Measurements from ENCODE around the gene MYO1D. TPM values are rescaled to one million over a fixed set of nuclear protein-coding genes. Genes with fewer than 3 reads are reported as not detected.

Gene MYO1D
- total and polyA plus RNA-seq, 8 donors, result 22.0 to 92.8 (median 27.4) TPM

DNA sequence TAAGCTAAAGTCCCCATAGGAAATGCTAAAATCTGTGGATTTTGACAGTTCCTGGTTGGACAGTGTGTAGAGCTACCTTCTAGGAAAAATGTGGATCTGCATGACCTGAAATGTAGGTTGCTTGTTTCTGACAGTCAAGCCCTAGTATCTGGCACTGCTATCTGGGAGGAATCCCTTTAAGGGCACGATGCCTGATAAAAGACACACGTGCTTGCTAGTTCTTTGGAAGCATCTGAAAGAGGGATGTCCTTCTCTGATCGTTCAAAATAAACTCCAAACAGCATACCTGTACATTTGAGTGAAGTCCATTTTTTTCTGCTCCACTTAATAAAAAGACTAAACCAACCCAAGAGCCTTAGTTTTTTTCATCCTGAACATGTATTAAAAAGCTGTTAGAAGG lies 288.8 kb downstream of the MYO1D start:
- H3K4me3 ChIP-seq, result no peak overlapping the region
- no peak for DNase-seq
- TF ChIP-seq CTCF (IDR thresholded peaks at IDR 0.05), result no peak
- H3K4me1 ChIP-seq, result no peaks in the 10 kb centered on the region
- H3K36me3 ChIP-seq, result no peaks in the 10 kb centered on the region
- peaks cover 0 to 8% of the 10 kb centered on the region in 2 donors for H3K9me3 ChIP-seq
- H3K27ac ChIP-seq, result no peak overlapping the region
- no peaks in the 10 kb centered on the region for H3K27me3 ChIP-seq
- intact Hi-C loops (cut with DNase I), result no loop called here
- ATAC-seq, result no peak

- ATAC-seq (no peak), DNase-seq (no peak)
- H3K36me3 ChIP-seq, result no peaks in the 10 kb centered on the region
- H3K27ac ChIP-seq, result no peak overlapping the region
- H3K4me1 ChIP-seq, result no peaks in the 10 kb centered on the region
- no peaks in the 10 kb centered on the region for H3K27me3 ChIP-seq
- peaks cover 0 to 15% of the 10 kb centered on the region in 2 donors for H3K9me3 ChIP-seq
- TF ChIP-seq CTCF (IDR thresholded peaks at IDR 0.05), result no peak
- intact Hi-C loops (cut with DNase I), result no loop called here
- H3K4me3 ChIP-seq, result no peak overlapping the region
Observed at GRCh38 chr17:32586666-32587065, 290.3 kb downstream of the MYO1D start.

- Histone ChIP-seq H3K27me3 (no peaks in the 10 kb centered on the region), H3K27ac (no peak overlapping the region), H3K36me3 (no peaks in the 10 kb centered on the region), H3K4me3 (no peak overlapping the region), H3K9me3 (peaks cover 0 to 24% of the 10 kb centered on the region in 2 donors), H3K4me1 (no peaks in the 10 kb centered on the region)
- no peak for ATAC-seq
- TF ChIP-seq CTCF (IDR thresholded peaks at IDR 0.05), result no peak
- intact Hi-C loops (cut with DNase I), result no loop called here
- DNase-seq, result no peak
Observed at GRCh38 chr17:32584792-32585191, 292.1 kb downstream of the MYO1D start.

DNA sequence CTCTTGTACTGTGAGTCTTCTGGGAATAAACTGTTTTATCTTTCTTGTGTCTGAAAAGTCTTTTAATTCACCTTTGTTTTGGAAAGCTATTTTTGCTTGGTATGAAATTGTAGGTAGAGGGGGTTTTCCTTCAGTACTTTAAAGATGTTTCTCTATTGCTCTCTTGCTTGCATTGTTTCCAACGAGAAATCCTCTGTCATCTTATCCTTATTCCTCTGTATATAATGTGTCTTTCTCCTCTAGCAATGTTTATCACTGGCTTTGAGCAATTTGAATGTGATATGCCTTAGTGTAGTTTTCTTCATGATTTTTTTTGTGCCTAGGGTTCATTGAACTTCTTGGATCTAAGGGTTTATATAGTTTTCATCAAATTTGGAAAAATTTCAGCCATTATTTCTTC lies 293.9 kb downstream of the MYO1D start:
- H3K36me3 ChIP-seq, result no peaks in the 10 kb centered on the region
- no peak overlapping the region for H3K27ac ChIP-seq
- no peak overlapping the region for H3K4me3 ChIP-seq
- TF ChIP-seq CTCF (IDR thresholded peaks at IDR 0.05), result no peak
- ATAC-seq, result no peak
- H3K9me3 ChIP-seq, result peaks cover 0 to 24% of the 10 kb centered on the region in 2 donors
- intact Hi-C loops (cut with DNase I), result no loop called here
- no peaks in the 10 kb centered on the region for H3K4me1 ChIP-seq
- DNase-seq, result no peak
- no peaks in the 10 kb centered on the region for H3K27me3 ChIP-seq

DNA sequence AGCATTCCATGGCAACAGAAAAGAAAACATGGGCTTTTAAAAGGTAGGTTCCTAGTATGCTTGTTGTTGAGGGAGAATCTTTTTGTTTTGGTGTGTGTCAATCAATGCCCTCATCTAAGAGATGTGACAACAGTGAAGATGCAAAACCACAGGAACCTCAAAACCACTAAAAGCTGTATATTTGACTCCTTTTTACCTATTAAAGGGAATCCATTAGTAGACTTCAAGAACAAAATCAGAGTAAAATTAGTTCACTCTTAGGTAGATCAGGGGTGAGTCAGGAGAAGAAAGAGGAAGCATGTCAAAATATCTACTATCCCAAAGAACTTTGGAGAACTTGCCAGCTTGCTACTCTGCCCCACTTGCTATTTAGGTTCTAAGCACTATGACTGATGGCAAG lies 301.1 kb downstream of the MYO1D start:
- no peaks in the 10 kb centered on the region for H3K36me3 ChIP-seq
- peaks cover 0 to 3% of the 10 kb centered on the region in 2 donors for H3K9me3 ChIP-seq
- H3K4me3 ChIP-seq, result no peak overlapping the region
- ATAC-seq (no peak), DNase-seq (no peak)
- no peak for TF ChIP-seq CTCF (IDR thresholded peaks at IDR 0.05)
- intact Hi-C loops (cut with DNase I), result no loop called here
- H3K4me1 ChIP-seq, result no peaks in the 10 kb centered on the region
- no peaks in the 10 kb centered on the region for H3K27me3 ChIP-seq
- H3K27ac ChIP-seq, result no peak overlapping the region
